H1 (cell line): ENCODE measurements around the gene CLDN2.

Experiments
- EZH2 ChIP-seq: fragments of 200-600 bp; sonication (generic); IDR thresholded peaks from 2 replicates; pipeline ENCODE4 v1.7.1; 2012; ENCODE audit warnings: low read depth, mild to moderate bottlenecking, moderate library complexity, low read length, inconsistent platforms; ENCODE audit not compliant: severe bottlenecking
- JUN ChIP-seq: IDR thresholded peaks from 2 replicates; pipeline ENCODE4 v1.6.1; 2011; ENCODE audit warnings: low read depth, mild to moderate bottlenecking, improper control_type of control experiment, low read length
- KDM1A ChIP-seq: fragments of 200-600, 300-600 bp; sonication (generic); IDR thresholded peaks from 2 replicates; pipeline ENCODE4 v1.7.1; 2016; ENCODE audit warnings: mild to moderate bottlenecking, low read length, borderline replicate concordance
- PHF8 ChIP-seq: fragments of 200-600 bp; sonication (generic); conservative IDR thresholded peaks from 2 replicates; pipeline ENCODE4 v1.7.1; 2012; ENCODE audit warnings: low read depth, mild to moderate bottlenecking, inconsistent platforms, low read length, moderate library complexity
- POLR2A ChIP-seq, 2 experiments: IDR thresholded peaks; 1 replicate in 1 of 2; 2 replicates in 1 of 2; pipeline ENCODE4 v1.6.1; 2011; ENCODE audit warnings: low read depth in 2 of 2, low read length in 2 of 2, mild to moderate bottlenecking in 2 of 2; ENCODE audit errors: control extremely low read depth in 1 of 2
- SRF ChIP-seq: IDR thresholded peaks from 2 replicates; pipeline ENCODE4 v1.6.1; 2011; ENCODE audit warnings: mild to moderate bottlenecking, low read depth, low read length, moderate library complexity
- TF ChIP-seq, protein P1 (sequence below), 3 experiments: IDR thresholded peaks; 1 replicate in 2 of 3; 2 replicates in 1 of 3; pipeline versions ENCODE4 v1.5.1 to v1.6.1; 2011; ENCODE audit warnings: low read length in 3 of 3, mild to moderate bottlenecking in 3 of 3, inconsistent platforms in 2 of 3, low read depth in 1 of 3, moderate library complexity in 1 of 3; ENCODE audit not compliant: insufficient read depth in 1 of 3; ENCODE audit errors: control extremely low read depth in 1 of 3
- TF ChIP-seq, protein P2 (sequence below): IDR thresholded peaks from 2 replicates; pipeline ENCODE4 v1.6.1; 2012; ENCODE audit warnings: low read length, inconsistent platforms

DNA sequence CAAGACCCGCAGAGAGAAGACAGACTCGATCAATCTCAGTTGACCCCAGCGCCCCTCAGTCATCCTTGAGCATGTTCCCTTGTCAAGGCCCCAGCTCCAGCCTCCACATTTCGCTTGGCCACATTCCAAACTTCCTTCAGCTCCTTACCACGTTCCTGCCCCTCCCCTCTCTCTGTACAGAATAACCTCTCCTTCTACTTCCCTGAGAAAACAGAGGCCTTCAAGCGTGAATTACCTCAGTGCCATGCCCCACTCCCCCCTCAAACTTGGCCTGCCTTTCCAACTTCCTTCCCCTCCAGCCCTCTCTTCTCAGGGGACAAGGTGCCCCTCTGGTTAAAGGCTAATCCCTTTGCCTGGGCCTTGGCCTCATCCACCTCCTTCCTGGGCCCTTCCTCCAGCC lies 13.8 kb upstream of the CLDN2 start:
- TF ChIP-seq, protein P1, sequence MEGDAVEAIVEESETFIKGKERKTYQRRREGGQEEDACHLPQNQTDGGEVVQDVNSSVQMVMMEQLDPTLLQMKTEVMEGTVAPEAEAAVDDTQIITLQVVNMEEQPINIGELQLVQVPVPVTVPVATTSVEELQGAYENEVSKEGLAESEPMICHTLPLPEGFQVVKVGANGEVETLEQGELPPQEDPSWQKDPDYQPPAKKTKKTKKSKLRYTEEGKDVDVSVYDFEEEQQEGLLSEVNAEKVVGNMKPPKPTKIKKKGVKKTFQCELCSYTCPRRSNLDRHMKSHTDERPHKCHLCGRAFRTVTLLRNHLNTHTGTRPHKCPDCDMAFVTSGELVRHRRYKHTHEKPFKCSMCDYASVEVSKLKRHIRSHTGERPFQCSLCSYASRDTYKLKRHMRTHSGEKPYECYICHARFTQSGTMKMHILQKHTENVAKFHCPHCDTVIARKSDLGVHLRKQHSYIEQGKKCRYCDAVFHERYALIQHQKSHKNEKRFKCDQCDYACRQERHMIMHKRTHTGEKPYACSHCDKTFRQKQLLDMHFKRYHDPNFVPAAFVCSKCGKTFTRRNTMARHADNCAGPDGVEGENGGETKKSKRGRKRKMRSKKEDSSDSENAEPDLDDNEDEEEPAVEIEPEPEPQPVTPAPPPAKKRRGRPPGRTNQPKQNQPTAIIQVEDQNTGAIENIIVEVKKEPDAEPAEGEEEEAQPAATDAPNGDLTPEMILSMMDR (IDR thresholded peaks at IDR 0.05; ENCODE audit: control extremely low read depth in 1 of 3, insufficient read depth in 1 of 3, low read depth in 1 of 3, low read length in 3 of 3): no peak
- no peak for TF ChIP-seq PHF8
- no peak for TF ChIP-seq POLR2A (IDR thresholded peaks at IDR 0.05; ENCODE audit: control extremely low read depth in 1 of 2, low read depth in 2 of 2, low read length in 2 of 2)
- TF ChIP-seq EZH2: no peak
- no peak for TF ChIP-seq JUN
- no peak for TF ChIP-seq SRF
- no peak for TF ChIP-seq KDM1A
- TF ChIP-seq, protein P2, sequence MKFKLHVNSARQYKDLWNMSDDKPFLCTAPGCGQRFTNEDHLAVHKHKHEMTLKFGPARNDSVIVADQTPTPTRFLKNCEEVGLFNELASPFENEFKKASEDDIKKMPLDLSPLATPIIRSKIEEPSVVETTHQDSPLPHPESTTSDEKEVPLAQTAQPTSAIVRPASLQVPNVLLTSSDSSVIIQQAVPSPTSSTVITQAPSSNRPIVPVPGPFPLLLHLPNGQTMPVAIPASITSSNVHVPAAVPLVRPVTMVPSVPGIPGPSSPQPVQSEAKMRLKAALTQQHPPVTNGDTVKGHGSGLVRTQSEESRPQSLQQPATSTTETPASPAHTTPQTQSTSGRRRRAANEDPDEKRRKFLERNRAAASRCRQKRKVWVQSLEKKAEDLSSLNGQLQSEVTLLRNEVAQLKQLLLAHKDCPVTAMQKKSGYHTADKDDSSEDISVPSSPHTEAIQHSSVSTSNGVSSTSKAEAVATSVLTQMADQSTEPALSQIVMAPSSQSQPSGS: no peak
